ENCODE results near the gene GORASP2. TPM values are rescaled to one million over a fixed set of nuclear protein-coding genes. Genes with fewer than 3 reads are reported as not detected.

GORASP2 gene
- total and polyA plus RNA-seq, 2 experiments from 2014 or later: 44.5 to 45.2 TPM

GRCh38 chr2:171004833-171005232 is 75.8 kb downstream of the GORASP2 start:
- H2AFZ ChIP-seq: no peak overlapping the region
- H3K9me2 ChIP-seq (ENCODE audit: insufficient read depth): no peaks in the 10 kb centered on the region
- no peaks in the 10 kb centered on the region for H3K4me1 ChIP-seq (ENCODE audit: insufficient read depth)
- Mint-ChIP-seq H3K4me3 (no peak overlapping the region), H3K36me3 (ENCODE audit: low read depth) (peaks cover 64% of the 10 kb centered on the region), H3K27ac (no peak overlapping the region), H3K4me1 (no peaks in the 10 kb centered on the region), H3K9me3 (no peaks in the 10 kb centered on the region), H3K27me3 (ENCODE audit: insufficient read depth, low read depth, poor library complexity) (peaks cover 7% of the 10 kb centered on the region)
- DNase-seq (ENCODE audit: low spot score) (no peak), ATAC-seq (no peak)
- H3K4me3 ChIP-seq: no peak overlapping the region
- H3K27me3 ChIP-seq (ENCODE audit: insufficient read depth): no peaks in the 10 kb centered on the region
- peaks cover 28% of the 10 kb centered on the region; the same call in 1 of the 2 replicates for H3K36me3 ChIP-seq (ENCODE audit: insufficient read depth)
- H3F3A ChIP-seq (replicated peaks; ENCODE audit: low read depth): no peaks in the 10 kb centered on the region
- H3K27ac ChIP-seq (ENCODE audit: low read depth): no peak overlapping the region
- H3K79me2 ChIP-seq (replicated peaks; ENCODE audit: insufficient read depth): no peaks in the 10 kb centered on the region
- H3K4me2 ChIP-seq: no peak overlapping the region
- TF ChIP-seq CREB1 (CRISPR knock-in tag; IDR thresholded peaks at IDR 0.05; ENCODE audit: low read depth) (no peak), EZH2 (IDR thresholded peaks at IDR 0.05; ENCODE audit: low read depth, unreplicated experiment) (no peak), ZNF331 (CRISPR knock-in tag; IDR thresholded peaks at IDR 0.05; ENCODE audit: low read depth) (no peak), EZH2phosphoT487 (IDR thresholded peaks at IDR 0.05; ENCODE audit: unreplicated experiment) (no peak), REST (IDR thresholded peaks at IDR 0.05; ENCODE audit: unreplicated experiment) (no peak), ETS1 (IDR thresholded peaks at IDR 0.05) (no peak), POLR2AphosphoS5 (IDR thresholded peaks at IDR 0.05; ENCODE audit: low read depth) (no peak), JUNB (IDR thresholded peaks at IDR 0.05; ENCODE audit: unreplicated experiment) (no peak), NANOG (IDR thresholded peaks at IDR 0.05; ENCODE audit: borderline replicate concordance) (no peak), ZNF114 (CRISPR knock-in tag; IDR thresholded peaks at IDR 0.05) (no peak), CTCF (conservative IDR thresholded peaks at IDR 0.05; ENCODE audit: low read depth in 2 of 2) (no peak), STAT1 (IDR thresholded peaks at IDR 0.05; ENCODE audit: unreplicated experiment) (no peak)
- TF ChIP-seq, protein P1, sequence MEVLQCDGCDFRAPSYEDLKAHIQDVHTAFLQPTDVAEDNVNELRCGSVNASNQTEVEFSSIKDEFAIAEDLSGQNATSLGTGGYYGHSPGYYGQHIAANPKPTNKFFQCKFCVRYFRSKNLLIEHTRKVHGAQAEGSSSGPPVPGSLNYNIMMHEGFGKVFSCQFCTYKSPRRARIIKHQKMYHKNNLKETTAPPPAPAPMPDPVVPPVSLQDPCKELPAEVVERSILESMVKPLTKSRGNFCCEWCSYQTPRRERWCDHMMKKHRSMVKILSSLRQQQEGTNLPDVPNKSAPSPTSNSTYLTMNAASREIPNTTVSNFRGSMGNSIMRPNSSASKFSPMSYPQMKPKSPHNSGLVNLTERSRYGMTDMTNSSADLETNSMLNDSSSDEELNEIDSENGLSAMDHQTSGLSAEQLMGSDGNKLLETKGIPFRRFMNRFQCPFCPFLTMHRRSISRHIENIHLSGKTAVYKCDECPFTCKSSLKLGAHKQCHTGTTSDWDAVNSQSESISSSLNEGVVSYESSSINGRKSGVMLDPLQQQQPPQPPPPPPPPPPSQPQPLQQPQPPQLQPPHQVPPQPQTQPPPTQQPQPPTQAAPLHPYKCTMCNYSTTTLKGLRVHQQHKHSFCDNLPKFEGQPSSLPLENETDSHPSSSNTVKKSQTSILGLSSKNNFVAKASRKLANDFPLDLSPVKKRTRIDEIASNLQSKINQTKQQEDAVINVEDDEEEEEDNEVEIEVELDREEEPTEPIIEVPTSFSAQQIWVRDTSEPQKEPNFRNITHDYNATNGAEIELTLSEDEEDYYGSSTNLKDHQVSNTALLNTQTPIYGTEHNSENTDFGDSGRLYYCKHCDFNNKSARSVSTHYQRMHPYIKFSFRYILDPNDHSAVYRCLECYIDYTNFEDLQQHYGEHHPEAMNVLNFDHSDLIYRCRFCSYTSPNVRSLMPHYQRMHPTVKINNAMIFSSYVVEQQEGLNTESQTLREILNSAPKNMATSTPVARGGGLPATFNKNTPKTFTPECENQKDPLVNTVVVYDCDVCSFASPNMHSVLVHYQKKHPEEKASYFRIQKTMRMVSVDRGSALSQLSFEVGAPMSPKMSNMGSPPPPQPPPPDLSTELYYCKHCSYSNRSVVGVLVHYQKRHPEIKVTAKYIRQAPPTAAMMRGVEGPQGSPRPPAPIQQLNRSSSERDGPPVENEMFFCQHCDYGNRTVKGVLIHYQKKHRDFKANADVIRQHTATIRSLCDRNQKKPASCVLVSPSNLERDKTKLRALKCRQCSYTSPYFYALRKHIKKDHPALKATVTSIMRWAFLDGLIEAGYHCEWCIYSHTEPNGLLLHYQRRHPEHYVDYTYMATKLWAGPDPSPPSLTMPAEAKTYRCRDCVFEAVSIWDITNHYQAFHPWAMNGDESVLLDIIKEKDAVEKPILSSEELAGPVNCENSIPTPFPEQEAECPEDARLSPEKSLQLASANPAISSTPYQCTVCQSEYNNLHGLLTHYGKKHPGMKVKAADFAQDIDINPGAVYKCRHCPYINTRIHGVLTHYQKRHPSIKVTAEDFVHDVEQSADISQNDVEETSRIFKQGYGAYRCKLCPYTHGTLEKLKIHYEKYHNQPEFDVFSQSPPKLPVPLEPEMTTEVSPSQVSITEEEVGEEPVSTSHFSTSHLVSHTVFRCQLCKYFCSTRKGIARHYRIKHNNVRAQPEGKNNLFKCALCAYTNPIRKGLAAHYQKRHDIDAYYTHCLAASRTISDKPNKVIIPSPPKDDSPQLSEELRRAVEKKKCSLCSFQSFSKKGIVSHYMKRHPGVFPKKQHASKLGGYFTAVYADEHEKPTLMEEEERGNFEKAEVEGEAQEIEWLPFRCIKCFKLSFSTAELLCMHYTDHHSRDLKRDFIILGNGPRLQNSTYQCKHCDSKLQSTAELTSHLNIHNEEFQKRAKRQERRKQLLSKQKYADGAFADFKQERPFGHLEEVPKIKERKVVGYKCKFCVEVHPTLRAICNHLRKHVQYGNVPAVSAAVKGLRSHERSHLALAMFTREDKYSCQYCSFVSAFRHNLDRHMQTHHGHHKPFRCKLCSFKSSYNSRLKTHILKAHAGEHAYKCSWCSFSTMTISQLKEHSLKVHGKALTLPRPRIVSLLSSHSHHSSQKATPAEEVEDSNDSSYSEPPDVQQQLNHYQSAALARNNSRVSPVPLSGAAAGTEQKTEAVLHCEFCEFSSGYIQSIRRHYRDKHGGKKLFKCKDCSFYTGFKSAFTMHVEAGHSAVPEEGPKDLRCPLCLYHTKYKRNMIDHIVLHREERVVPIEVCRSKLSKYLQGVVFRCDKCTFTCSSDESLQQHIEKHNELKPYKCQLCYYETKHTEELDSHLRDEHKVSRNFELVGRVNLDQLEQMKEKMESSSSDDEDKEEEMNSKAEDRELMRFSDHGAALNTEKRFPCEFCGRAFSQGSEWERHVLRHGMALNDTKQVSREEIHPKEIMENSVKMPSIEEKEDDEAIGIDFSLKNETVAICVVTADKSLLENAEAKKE (CRISPR knock-in tag; IDR thresholded peaks at IDR 0.05): no peak
- no peaks in the 10 kb centered on the region; the same call in 1 of the 2 replicates for H4K20me1 ChIP-seq (replicated peaks; ENCODE audit: insufficient read depth)
